D721Med (cell line): ENCODE data around the gene R3HDM2.

Experiments used
- DNase-seq: peaks from one replicate; pipeline ENCODE4 v3.0.0; 2011; ENCODE audit warnings: low spot score; ENCODE audit not compliant: insufficient read length
- FAIRE-seq: peaks from 2 replicates; lab custom pipeline; 2011; peaks lifted over from hg19 to GRCh38; lab: Jason Lieb, UNC
- CTCF ChIP-seq: IDR thresholded peaks from 2 replicates; pipeline ENCODE4 v1.5.1; 2012; ENCODE audit warnings: mild to moderate bottlenecking, control low read depth; ENCODE audit not compliant: insufficient read depth; ENCODE audit errors: missing control alignments

R3HDM2 gene

GRCh38 chr12:57230381-57231155, 200.3 kb downstream of the R3HDM2 start:
- DNase-seq (no peak), FAIRE-seq (no peak)
- no peak for TF ChIP-seq CTCF

DNA sequence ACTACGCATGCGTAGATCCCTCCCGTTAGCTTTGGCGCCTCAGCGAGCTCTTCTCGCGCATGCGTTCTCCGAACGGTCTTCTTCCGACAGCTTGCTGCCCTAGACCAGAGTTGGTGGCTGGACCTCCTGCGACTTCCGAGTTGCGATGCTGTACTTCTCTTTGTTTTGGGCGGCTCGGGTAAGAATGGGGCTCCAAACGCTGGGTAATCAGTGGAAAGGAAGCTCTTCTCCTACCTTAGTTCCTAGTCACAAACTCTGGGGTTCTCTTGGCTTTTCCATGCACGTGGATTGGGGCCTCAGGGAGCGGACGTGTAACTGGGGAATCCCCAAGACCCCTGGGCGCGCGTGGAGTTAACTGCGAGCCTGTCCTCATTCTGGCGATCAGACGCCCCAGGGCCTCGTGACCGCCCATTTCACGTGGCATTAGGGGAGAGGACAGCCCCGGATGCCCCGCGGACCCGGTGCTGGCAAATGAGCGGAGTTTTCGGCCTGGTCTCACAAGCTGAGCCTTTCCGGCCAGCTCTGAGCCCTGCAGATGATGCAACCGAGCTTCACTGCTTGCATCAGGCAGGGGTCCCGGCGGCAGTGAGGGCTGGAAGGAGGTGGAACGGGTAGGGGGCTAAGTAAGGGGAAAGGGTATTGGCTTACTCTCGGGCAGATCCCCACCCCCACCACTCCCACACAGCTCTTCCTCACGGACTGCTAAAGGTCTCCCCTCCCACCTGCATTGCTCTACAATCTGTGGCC, 201.0 kb downstream of the R3HDM2 start, which contains the start of gene SHMT2:
TSS of gene SHMT2 (plus strand) at position 78 of the 747 bp plus-strand sequence. CDS start at position 146, 68 bp downstream.
- DNase-seq (peak; percentile 98), FAIRE-seq (peak; percentile 46)
- no peak for TF ChIP-seq CTCF

DNA sequence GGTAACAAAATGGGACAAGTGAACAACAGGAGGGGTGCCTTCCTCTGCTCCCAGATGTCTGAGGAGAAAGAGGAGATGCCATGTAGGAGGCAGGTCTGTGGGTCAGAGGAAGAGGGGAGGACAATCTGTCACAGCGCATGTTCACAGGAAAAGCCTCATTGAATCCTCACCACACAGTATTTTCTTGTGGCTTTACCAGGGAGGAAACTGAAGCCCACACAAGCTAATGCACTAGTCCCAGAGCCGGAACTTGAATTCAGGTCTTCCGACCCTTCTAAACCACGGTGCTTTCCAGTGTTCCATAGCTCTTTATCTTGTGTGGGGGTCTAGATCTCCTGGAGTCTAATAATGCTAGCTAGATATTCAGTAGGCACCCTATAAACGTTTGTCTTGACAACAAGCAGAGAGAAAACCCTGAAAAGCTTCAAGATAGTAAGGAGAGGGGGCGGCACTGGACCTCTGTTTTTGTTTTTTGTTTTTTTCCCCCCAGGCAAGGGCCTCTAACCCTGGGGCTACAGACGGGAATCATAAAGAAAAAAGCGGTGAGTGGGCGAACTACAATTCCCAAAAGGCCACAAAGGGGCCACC, 201.7 kb downstream of the R3HDM2 start:
- no peak for DNase-seq
- FAIRE-seq: no peak
- TF ChIP-seq CTCF: no peak

- DNase-seq (no peak), FAIRE-seq (no peak)
- TF ChIP-seq CTCF: no peak
These were observed 203.3 kb downstream of the R3HDM2 start for GRCh38 chr12:57227315-57228115.

GRCh38 chr12:57226588-57227314, 204.1 kb downstream of the R3HDM2 start:
- TF ChIP-seq CTCF: no peak
- no peak for FAIRE-seq
- no peak for DNase-seq

- no peak for TF ChIP-seq CTCF
- no peak for FAIRE-seq
- no peak for DNase-seq
These were observed 205.1 kb downstream of the R3HDM2 start for GRCh38 chr12:57225680-57226210.
